Erythroblast (primary cell): ENCODE measurements around the gene TSPEAR.

Experiments
- GATA1 ChIP-seq: IDR thresholded peaks from 2 replicates; pipeline ENCODE4 v1.6.1; 2011; ENCODE audit warnings: low read depth, mild to moderate bottlenecking, control low read depth, low read length, moderate library complexity
- POLR2A ChIP-seq: IDR thresholded peaks from 2 replicates; pipeline ENCODE4 v1.6.1; 2011; ENCODE audit warnings: mild to moderate bottlenecking, low read length

GRCh38 chr21:44702973-44703730 lies 8.2 kb downstream of the TSPEAR start:
- TF ChIP-seq POLR2A (no peak), GATA1 (no peak)
